GM18861 (cell line): Measurements from ENCODE around the gene PPIF.

Experiments used
- ATAC-seq: cut with Tn5 transposase; IDR thresholded peaks from one replicate; pipeline ENCODE4 v1.9.1; 2021; ENCODE audit not compliant: unreplicated experiment

Gene PPIF

DNA sequence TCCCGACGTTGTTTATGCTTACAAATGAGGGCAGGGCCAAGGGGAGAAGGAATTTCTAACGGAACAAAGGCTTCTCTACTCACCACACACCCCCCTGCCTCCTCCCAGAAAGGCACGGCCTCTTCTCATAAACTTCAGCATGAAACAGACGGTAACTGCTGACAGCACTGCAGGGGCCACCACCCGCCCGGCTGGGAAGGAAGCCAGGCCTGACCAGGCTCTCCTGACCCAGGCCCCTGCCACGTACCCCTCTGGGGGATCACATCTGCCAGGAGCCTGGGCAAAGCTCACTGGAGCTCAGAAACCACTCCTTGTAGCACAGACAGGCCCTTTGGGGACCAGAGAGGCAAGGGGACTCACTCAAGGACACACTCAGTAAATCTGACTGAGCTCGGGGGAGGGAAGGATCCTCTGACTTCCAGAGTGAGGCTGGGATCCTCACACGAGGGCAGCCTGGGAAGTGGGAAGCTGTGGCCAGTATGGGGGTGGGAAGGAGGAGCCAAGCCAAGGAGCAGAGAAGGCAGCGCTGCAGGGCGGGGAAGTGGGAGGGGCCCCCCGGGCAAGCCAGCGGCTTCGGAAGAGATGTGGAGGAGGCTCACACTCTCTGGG lies 52.1 kb downstream of the PPIF start:
- no peak for ATAC-seq

DNA sequence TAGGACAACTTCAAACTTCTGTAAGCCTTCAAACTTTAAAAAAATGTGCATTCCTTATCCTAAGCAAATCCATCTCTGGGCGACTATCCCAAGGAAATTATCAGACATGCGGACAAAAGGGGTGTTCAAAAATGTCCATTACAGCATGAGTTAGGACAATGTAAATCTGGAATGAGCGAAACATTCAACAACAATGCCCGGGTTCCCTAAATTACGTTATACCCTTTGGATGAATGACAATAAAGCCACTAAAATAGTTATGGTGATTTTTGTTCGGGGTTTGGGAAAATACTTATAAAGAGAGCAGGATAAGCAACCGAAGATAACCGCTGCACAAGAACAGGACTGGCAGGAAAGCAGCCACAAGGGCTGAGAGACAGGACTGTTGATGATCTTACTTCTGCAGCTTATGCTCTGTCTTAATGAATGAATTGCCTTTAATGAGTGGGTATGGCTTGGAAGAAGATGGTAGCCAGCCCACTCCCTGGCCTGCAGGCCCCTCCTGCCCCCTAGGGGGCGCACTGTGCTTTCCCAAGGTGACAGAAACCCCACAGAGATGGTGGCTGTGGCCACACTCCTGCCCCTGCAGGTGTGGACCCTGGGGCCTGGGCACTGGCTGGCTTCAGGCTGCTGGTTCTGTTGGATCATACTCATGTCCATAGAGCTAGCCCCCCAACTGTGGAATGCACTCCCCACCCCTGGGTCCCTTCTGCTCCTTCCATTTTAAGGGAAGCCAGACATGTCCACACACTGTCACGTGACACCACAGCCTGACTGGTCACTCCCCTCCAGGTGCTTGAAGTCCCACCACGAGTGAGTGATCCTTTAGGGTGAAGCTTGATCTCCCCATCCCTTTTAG lies 53.1 kb downstream of the PPIF start:
- peak; percentile 46 for ATAC-seq

DNA sequence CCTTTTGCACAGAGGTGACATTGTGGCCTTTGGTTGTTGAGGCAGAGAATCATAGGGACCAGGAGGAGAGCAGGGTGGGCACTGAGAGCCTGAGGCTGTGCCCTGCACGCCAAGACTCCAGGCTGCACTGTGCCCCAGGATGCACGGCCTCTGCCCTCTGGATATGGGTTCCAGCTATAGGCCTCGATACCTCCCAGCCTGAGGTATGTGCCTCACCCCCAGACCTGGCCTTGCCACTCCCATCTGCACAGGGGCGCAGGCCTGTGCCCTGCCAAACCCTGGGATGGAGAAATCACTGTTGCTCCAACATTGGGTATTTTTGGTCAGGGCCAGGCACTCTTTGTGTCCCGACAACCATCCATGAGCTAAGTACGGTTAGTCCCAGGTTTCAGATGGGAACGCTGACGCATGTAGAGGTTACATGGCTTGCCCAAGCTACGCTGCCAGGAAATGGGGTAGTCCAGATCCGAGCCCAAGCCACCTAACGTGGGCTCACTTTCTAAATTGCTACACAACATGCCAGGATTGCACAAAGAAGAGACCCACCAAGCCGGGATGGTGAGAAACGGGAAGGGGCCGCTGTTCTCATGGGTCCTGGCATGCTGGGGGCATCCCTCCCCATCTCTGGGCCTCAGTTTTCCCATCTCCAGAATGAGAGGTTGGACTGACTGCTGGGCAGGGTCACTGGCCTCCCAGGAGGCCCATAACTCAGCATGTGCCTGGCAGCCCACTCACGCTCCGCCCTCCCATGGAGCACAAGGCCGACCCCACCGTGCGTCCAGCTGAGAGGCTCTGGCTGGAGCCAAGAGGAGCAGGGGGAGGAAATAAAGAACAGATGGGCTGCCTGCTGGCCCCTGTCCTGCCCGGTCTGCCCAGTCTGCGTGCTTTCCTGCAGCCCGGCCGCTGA lies 54.0 kb downstream of the PPIF start:
- no peak for ATAC-seq

DNA sequence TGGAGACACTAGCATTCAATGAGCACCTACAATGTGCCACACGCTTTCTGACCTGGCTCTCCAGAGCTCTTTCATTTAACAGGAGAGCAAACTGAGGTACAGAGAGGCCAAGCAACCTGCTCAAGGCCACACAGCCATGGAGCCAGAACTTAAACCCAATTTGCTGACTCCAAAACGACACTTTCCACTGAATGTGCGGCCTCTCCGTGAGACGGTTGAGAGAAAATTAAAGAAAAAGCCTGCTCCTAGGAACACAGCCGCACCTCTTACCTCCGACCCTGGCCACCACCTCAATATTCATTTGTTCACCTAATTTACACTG lies 55.3 kb downstream of the PPIF start:
- ATAC-seq, result no peak

DNA sequence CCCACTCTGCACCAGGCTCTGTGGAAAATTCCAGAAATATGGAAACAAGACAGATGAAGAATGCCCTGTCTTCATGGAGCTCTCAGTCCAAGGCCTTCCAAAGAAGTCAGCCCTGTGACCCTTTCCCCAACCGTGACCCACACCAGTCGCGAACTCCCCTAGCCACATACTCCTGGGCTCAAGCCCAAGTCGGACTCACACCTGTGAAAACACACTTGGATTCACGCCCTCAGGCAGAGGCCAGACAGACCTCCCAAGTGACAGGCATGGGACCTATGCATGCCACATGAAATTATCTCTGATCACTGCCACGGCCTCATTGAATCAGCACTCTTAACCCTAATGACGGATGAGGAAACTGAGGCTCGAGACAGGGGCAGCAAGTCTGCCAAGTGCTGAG lies 55.7 kb downstream of the PPIF start:
- no peak for ATAC-seq

DNA sequence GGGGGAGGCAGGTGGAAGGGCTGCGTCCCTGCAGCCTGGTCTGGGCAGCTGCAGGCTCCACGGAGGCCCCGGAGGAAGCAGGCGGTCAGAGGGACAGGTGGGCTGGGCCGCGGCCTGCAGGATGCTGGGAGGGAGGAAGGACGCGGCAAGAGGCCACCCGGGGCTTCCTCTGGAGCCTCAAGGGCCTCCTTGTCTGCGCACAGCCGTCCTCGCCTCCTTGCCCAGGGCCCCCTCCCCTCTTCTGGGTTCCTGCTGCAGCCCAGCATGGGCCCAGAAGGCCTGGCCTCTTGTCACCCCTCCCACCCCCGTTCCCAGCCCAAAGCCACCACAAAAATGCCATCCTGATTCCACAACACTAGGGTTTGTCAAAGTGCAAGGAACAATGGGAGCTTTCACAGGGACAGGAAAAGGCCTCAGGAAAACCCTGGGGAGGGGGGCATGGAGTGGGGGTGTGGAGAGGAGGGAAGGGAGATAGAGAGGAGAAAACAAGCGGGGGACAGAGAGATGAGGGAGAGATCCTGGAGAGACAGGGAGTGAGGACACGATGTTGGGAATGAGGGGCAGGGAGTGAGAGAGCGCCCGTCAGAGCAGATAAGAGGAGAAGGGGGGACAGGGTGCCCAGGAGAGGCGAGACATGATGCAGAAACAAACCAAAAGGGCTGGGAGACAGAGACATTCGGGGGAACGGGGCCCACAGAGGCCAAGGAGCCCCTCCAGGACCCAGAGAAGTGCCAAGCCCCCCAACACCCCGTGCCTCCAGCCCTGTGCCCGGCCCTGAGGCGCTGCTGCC lies 56.4 kb downstream of the PPIF start:
- no peak for ATAC-seq

DNA sequence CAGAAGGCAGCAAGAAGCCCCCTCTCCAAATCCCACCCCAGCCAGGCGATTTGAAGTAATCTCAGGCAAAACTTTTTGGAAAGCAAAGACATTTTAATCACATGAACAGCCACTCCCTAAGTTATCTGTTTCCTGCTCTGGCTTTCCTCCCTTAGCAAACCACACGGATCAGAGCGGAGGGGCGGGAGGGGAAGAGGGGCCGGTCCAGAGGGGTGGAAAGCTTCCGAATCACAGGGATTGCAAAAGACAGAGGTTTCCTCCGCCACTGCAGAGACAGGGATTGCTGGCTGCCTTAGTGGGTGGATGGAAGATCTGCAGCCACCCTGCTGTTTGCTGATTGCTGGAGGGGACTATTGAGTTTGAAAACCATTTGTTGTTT lies 57.0 kb downstream of the PPIF start:
- no peak for ATAC-seq

DNA sequence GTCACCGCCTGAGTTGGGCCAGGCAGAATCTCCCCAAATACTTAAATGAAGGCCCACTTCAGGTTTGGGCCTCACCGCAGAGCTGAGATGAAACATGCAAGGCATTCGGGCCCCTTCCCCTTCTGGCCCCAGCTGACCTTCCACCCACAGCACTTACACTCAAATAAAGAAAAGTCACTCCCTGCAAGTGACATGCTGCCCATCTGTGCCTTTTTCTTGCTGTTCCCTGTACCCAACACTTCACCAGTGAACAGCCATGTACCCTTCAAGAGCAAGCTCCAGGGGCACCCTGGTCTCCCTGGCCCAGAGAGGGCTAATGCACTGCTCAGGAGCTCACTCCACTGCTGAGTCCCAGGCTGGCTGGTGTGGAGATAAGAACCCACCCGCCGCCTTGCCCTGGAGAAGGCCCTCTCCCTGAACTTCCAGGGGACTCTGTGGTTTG lies 57.4 kb downstream of the PPIF start:
- no peak for ATAC-seq
